GM19035 (cell line): ENCODE data around the gene TGM5.
"Not testable (repeated sequence)": the region's sequence is repeated elsewhere in the genome, so short reads cannot be mapped to it uniquely, and the experiment has no call there.

Source experiments
- ATAC-seq: cut with Tn5 transposase; IDR thresholded peaks from one replicate; pipeline ENCODE4 v1.9.1; 2021; ENCODE audit not compliant: unreplicated experiment

The TGM5 gene

DNA sequence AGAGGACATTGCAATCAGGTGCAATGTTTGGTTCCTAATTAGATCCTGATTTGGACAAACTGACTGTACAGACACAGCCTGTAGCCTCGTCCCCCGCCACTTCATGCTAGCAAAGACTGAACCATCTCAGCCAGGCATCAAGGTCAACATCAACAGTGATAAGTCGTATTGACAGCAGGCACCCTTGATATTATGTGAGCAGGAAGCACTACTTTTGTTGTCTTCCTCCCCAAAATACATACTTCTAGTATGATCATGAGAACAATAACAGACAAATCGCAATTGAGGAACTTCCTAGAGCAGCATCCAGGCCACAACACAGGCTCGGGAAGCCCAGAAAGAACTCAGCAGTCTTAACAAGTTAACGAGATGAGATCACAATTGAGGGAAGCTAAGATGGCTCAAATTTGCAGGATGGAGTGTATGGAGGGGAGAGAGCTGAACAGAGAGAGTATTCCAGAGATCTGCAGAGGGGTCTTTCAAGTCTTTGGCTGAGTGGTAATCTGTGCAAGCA is 20.4 kb downstream of the TGM5 start:
- no peak for ATAC-seq

DNA sequence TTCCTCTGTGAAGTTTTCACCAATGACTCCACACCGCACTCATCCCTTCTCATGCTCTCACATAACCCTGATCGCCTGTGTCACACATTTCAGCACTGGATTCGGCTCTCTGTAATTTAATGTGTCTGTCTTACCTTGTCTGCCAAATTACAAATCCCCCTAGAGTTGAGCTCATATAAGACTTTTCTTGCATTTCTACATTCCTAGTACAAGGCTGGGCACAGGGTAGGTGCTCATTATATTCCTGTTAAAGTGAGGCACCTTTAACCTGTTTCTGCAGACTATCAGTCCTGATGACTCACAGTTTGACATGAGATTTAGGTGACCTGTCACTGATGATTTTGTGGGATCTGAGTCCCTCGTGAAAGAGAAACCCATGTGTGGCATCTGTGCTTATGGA is 22.6 kb downstream of the TGM5 start:
- ATAC-seq: no peak

DNA sequence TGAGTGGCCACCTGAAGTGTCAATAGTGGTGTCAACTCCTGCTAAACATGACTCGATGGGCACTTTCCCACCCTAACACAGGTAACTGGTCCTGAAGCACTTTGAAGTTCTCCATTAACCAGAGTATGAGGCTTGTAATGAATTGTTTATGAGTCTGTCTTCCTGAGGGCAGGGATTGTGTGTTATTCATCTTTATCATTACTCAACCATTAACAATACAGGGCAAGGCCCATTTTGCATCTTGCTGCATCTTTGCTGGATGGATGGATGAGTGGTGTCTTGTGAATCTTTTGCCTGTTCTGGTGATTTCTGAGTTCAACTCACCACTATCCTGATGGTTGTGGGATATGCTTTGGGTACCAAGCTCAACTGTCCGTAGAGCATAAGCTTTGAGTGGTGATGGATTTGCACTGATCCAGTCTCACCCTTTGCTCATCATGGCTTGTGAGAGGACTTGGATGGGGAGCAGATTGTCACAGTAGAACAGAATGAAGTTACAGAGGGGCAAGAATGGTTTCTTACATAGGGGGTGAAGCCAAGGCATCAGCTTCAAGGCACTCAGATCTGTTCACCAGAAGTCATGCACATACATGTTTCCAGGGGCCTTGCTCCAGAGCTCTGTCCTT is 23.6 kb downstream of the TGM5 start:
- no peak for ATAC-seq

DNA sequence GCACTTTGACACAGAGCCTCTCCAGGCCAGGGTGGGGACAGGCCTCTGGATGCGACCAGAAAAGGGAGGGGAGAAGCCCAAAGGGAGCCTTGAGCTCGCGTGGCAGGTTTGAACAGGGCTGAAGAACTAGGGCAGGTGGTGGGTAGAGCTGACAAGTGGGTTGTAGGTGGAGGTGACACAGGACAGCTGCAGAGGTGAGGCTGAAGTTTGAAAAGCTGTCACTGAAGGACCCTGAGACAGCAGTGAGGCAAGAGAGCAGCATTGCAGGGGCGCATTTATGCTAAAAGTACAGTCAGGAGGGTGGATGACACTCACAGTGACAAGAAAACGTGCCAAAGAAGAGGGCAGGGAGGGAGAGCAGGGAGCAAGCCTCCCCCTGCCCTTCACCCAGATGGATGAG is 24.1 kb downstream of the TGM5 start:
- ATAC-seq: no peak

DNA sequence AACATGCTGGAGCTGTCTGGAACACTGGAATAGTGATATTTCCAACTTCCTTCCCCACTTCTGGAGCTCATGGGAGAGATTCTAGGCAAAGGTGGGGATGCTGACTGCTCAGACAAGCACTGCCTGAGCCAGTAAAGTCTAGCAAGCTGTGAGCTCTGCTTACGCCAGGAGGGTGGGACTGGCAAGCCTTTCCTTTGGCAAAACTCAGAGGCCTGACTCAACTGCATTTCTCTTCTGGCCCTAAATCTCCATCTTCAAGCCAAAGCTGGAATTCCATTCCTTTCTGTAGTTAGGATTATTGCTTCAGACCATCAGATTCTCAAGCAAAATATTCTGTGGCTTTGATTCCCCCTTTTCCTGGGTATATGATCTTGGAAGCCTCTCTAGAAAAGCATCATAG is 25.6 kb downstream of the TGM5 start:
- ATAC-seq: no peak

DNA sequence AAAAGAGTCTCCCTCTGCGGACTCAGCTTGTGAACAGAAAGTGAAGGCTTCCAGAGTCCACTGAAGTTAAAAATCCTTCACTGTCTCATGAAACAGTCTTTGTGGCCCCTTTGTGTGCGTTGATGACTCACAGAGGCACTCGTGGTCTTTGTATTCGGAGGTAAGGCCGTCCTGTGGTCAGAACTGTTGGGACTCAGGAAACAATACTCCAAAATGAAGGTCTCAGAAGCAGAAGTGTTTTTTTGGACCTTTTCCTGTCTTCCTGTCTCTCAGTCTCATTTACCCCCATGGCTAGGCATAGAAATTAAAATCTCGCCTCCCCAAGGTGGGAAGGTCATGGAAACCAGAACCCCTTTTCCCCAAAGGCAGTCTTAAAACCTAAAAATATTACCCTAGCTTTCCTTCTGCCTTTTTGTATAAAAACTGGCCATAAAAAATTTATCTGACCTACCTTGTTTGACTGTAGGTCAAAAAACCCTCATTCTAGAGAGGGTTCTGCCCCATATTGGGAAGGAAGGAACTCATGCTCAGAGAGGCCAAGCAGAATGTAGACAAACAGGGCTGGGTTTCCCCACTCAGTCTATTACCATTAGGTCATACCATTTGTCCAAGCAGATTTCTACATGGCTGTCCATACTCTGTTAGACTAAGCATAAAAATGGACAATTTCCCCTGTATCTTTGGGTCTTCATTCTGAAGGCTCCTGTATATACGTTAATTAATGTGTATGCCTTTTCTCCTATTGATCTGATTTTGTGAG is 26.8 kb downstream of the TGM5 start:
- ATAC-seq: no peak

DNA sequence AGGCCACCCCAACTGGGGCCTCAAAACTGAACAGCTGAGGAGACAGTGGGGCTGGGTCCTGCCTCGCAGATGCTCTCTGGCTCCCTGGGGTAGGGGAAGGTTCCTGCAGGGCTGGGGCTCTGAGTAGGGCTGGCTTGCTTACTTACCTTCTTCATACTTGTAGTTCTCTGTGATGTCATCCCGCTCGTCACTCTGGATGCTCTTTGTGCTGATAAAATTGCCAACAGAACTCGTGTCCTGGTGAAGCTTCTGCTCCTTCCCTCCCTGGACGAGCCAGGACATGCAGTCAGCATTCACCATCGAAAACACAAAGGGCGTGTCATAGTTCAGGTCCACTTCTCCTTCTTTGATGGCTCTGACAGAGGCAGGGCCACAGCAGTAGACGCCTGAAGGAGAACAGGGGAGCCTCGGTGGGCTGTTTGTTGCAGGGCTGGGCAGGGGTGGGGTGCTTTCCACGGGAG is 28.0 kb downstream of the TGM5 start:
- no peak for ATAC-seq

DNA sequence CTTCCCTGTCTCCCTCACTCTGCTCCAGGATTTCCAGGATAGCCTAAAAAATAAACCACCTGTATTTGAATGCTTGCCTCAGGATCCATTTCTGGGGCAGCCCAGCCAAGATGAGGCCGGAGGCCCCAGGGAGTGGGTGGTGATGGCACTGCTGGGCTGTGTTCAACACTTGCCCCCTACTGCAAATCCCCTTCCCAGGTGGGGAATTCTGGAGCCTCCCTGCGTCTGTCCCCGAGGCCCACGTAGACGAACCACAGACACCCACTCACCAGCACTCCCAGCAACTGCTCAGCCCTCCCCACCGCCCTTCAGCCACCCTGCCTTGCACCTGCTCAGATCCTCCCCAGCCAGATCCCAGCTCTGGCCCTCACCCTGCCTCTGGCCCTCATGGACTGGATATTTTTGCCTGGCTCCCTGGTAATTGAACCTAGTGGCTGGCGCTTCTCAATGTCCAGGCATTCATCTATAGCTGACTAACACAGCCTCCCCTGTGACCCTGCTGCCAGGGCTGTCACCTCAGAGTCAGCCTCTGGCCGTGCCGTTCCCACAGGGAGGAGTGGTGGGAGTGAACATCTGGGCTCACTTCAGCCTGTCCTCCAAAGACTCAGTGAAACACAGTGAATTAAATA is 28.8 kb downstream of the TGM5 start:
- no peak for ATAC-seq

DNA sequence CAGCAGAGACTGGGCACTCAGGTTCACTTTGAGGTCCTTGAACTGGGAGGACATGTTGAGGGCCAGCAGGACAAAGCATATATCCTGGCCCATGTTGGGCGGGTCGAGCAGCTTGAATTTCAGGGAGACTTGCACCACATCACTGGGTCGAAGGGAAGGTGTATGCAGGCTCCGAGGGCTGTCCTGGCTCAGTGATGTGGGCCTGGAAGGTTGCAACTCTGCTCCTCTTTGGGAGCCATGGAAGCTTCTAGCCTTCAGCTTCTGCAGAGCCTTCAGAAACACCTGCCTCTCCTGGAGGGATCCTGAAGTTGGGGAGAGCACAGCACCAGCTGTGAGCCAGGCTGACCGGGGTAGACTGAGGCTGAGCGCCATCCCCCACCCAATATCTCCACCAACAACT is 31.2 kb downstream of the TGM5 start:
- ATAC-seq: no peak

DNA sequence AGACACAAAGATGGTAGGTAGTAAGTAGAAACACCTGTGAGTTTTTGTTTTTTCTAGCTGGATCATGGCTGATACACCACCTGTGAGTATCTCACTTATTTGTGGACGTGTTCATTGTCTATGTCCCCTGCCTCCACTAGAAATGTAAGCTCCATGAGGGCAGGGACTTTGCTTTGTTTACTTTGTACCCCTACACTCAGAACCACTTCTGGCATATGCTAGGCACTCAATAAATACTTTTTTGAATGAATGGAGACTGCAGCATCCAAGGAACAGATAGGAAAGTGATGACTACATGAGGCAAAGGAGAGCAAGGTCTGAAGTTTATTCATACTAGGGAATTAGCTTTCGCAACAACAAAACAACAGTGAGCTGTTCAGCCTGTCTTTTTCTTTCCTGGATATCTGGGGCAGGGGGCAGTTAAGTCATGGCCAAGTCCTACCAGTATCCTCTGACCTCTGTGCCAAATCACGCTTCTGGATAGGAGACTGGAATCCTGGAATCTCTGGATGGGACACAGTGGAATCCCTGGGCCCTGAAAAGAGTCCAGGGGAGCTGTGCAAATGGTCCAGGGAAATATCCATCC is 34.3 kb downstream of the TGM5 start:
- no peak for ATAC-seq

DNA sequence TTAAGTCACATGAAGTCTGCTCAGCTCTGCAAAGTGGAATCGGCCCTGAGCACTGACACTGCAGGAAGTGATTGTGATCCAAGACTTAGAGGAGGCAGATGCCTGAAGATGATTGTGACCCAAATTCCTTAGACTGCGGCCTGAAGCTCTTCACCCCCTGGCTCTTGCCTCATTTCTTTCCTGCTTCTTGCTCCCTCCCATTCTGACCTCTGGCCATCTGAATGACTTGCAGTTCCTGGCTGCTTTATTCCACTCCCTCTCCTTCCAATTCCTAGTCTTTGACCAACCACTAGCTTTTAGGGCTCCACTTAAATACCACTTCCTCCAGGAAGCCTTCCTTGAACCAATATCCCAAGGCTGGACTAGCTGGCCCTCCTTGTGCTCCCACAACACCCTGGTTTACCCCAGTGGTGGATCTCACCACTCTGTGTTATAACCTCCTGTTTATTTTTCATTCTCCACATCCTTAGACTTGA is 36.0 kb downstream of the TGM5 start:
- ATAC-seq: no peak

DNA sequence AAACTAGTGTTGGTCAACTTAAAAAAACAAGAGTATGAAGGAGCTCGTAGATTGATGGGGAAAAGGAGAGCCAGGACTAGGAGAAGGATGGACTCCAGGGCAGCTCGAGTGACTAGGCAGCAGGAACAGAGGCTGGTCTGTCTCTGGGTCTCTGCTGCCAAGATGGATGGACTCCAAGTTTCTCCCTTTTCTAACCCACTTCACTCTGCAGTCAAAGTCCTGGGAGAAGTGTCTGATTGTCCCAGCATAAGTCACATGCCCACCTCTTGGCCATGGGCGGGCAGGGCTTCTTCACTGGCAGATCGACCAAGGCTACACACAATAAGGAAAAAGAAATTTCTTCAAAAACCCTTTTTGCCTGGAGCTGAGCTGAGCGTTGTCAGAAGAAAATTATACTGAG is 36.8 kb downstream of the TGM5 start:
- ATAC-seq: no peak

DNA sequence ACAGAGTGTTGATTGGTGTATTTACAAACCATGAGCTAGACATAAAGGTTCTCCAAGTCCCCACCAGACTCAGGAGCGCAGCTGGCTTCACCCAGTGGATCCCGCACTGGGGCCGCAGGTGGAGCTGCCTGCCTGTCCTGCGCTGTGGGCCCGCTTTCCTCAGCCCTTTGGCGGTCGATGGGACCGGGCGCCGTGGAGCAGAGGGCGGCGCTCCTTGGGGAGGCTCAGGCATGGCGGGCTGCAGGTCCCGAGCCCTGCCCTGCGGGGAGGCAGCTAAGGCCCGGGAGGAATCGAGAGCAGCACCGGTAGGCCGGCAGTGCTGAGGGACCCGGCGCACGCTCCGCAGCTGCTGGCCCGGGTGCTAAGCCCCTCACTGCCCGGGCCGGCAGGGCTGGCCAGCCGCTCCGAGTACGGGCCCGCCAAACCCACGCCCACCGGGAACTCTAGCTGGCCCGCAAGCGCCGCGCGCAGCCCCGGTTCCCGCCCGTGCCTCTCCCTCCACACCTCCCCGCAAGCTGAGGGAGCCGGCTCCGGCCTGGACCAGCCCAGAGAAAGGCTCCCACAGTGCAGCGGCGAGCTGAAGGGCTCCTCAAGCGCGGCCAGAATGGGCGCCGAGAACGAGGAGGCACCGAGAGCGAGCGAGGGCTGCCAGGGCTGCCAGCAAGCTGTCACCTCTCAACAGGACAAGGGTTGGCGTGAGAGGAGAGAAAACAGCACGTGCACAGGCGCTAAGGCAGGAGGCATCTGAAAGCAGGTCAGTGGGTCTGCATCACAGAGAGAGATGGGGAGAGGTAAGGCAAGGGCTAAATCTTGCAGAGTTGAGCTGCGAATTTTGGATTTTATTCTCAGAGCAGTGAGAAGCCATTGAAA is 40.1 kb downstream of the TGM5 start:
- no peak for ATAC-seq

DNA sequence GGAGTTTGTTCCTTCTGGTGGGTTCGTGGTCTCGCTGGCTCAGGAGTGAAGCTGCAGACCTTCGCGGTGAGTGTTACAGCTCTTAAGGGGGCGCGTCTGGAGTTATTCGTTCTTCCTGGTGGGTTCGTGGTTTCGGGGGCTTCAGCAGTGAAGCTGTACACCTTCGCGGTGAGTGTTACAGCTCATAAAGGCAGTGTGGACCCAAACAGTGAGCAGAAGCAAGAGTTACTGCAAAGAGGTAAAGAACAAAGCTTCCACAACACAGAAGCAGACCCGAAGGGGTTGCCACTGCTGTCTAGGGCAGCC is 40.8 kb downstream of the TGM5 start:
- ATAC-seq: not testable (repeated sequence)

DNA sequence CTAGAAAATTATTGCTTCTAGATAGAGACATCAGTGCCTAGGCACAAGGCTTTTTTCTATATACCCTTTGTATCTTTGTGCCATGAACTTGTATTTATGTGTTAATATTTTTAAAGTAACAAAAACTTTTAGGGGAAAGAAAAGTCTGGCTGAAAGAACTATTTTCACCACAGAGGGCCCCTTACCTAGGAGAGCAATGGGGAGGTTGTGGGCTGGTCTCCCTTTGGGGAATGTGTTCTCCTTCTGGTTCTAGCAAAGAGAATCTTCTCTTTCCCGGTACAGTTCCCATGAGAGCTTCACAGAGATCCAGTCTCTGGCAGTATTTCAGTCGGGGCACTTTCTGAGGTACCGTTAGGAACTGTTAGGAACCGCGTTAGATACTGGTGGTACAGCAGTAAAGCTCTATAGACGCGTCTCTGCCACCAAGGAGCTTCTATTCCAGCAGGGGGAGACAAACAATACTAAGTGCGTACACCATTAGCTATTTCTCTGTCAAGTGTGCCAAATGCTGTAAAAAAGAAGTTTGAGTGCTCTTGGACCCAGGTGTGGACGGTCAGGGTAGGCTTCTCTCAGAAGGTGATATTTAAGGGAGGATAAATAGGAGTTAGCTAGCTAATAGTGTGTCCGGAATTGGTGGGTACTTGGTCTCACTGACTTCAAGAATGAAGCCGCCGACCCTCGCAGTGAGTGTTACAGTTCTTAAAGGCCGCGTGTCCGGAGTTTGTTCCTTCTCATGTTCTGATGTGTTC is 41.4 kb downstream of the TGM5 start:
- no peak for ATAC-seq

DNA sequence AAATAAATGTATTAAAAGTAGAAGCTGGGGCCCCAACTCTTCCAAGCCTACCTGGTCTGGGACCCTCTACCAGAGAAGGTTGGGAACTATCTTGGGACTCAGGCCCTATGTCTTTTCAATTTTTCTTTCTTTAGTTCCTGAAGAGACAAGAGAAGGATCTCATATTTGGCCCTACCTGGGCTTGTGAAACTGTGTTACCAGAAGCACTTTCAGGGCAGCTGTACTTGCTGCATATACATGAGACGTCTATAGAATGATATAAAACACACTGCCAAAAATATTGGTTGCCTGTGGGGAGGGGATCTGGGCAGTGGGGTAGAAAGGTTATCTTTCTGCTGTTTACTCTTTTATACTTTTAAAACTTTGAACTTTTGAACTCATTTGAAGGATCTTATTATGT is 45.3 kb downstream of the TGM5 start:
- ATAC-seq: no peak

DNA sequence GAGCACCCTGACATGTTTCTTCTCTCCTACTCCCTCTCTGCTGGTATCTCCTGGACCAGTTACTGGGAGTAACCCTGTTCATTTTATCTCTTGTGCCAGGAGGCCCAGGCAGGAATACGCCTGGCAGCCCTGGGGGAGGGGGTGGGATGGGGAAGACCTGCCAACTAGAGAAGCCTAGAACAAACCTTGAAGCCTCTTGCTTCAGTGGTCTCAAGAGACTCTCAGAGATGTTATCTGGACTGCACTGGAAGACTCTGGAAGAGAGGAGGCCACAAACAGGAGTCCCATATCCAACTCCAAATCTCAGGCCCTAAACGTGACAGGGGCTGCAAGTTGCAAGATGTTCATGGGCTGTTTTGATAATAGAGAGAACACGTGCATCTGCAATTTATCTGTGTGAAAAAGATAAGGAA is 45.7 kb downstream of the TGM5 start, which contains the start of gene EPB42:
Gene EPB42, minus strand, starts transcription at position 28 of the 413 bp plus-strand sequence. CDS start 193 bp downstream, outside the sequence.
- ATAC-seq: no peak

DNA sequence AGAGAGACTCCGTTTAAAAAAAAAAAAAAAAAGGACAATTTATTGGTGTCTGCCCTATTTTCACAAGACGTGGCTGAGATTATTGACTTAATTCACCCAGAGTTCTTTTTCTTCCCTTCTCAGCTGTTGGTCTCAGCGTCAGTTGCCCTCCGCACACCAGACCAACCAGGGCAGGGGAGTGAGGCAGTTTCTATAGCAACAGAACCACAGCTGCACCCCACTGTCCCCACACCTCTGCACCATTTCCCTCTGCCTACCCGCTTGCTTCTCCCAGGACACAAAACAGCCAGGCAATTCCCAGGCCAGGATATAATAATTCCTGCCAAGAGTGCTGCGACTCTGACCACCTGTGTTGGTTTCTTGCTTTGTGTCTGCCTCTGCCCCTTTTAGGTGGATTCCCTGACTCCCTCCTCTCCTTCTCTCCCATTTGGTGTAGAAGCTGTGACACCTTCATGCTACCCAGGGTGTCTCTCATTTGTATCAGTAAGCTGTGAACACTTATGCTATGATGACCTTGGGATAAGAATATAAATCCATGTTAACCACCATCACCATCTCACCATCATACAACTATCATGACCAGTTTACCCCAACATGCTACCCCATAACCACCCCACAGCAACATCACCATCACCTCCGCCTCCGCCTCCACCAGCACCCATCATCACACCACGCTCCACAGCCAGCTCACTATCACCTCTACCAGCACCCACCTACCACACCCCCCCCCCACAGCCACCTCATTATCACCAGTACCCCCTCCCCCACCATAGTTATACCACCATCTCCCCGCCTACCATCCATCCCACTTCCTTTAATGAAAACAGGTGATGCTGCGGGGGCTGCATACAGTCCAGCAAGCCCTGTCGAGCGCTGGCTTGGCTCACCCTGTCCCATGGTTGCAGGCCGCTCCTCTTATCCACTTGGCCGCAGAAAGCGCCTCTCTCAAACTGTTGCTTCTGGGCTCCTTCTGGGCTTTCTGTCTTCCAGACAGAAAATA is 46.5 kb downstream of the TGM5 start:
- ATAC-seq: no peak
